NCI-H345 treated with DMSO at 0.1 percent for 48 hours (cell line): ENCODE results near the gene C2CD2.
"Not testable (repeated sequence)": the region's sequence is repeated elsewhere in the genome, so short reads cannot be mapped to it uniquely, and the experiment has no call there.

Experiments used
- DNase-seq: peaks from one replicate; lab custom pipeline; 2025; ENCODE audit not compliant: unreplicated experiment; lab: John Stamatoyannopoulos, UW

Gene C2CD2

DNA sequence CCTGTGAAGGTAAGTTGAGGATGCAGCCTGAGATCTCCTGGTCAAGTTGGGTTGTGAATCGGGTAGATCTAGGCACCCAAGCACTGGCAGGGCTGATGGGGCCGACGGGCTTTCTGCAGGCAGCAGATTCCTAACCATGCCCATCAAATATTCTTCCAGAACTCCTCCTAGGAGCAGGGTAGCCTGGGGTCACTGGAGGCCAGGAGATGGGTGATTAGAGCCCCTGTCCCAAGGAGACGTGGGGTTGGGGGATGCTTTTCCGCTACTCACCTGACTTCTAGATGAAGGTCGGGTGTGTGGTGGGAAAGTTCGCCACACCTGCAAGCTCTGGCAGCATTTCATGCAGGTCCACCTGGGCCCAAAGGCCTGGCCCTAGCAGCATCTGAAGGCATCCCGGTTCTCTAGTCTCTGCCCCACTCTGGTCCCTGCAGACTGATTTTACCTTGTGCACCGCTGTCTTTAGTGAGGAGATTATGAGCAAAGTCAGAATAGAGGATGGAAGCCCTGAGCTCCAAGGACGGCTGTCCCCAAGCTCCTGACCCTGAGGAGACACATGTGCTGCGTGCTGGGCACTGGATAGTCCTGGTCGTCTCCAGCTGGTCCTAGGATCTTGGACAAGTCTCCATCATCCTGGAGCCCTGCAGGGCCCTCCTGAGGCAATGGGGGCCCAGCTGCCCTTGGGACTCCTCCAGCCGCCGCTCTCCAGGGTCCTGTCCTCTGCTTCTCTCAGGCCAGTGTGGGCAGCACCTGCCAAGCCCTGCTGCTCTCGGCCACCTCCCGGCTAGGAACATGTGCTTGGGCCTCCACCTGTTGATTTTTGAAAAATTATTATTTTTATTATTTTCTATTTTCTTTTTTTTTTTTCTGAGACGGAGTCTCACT lies 21.8 kb upstream of the C2CD2 start:
- no peak for DNase-seq

DNA sequence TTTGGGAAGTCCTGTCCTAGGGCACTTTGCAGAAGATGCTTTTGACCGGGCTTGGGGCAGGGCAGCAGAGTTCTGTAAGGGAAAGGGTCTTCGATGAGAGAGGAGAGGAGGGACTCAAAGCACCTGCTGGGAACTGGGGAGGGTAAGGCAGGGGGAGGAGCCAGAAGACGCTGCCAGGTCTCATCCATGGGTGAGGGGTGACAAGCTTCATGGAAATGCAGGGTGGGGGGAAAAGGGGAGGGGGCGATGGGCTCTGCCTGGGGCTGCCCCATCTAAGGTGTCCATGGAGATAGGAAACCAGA lies 20.9 kb upstream of the C2CD2 start:
- DNase-seq = no peak

DNA sequence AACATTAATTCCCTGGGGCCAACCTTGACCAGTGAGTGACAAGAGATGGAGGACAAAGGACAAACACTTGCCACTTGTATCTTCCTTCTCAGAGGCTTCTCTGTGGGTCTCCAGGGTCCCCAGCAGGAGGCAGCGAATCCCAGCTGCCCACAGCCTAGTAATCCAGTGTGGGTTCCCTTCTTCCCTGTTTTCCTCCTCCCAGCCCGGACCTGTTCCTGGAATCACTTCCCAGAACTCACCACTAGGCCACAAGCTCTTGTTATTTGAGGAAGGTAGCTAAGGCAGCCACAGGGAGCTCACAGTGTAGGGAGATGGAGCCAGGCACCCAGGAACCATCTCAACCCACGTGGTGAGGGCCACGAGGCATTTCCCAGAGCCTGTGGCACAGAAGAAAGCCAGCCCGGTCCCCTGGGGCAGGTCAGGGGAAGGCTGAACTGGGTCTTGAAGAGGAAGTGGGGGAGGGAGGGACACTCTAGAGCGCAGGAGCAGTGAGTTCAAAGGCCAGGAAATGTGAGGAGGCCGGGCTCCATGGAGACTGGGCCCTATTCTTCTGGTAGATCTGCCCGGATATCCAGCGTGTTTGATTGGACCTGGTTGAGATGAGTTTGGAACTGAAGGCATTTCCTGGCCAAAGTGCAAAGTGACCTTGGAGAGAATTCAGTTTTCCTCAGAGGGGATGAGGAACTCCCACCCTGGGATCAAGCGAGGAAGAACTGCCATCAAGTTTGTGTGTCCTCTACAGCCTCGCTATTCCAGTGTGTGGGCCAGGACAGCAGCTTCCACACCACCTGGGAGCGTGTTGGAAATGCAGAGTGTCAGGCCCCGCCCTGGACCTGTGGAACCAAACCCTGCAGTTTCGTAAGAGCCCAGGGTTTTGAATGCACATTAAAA lies 20.3 kb upstream of the C2CD2 start:
- no peak for DNase-seq

DNA sequence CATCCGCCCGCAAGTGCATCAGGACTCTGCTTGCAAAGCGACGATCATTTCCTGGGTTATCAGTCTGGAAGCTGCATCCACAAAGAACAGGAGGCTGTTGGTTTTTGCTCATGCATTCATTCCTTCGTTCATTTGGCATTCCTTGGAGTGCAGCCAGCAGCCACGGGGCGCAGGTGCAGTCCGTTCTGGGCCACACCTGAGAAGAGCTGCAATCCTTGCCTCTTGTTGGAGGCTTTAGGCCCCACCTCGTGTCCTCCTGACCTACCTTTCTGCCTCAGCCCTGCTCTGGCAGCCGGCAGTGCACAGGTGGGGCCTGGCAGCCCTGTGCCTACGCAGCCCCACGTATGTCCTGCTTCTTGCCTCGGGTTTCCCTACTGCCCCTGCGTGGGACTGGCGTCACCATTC lies 19.6 kb upstream of the C2CD2 start:
- no peak for DNase-seq

DNA sequence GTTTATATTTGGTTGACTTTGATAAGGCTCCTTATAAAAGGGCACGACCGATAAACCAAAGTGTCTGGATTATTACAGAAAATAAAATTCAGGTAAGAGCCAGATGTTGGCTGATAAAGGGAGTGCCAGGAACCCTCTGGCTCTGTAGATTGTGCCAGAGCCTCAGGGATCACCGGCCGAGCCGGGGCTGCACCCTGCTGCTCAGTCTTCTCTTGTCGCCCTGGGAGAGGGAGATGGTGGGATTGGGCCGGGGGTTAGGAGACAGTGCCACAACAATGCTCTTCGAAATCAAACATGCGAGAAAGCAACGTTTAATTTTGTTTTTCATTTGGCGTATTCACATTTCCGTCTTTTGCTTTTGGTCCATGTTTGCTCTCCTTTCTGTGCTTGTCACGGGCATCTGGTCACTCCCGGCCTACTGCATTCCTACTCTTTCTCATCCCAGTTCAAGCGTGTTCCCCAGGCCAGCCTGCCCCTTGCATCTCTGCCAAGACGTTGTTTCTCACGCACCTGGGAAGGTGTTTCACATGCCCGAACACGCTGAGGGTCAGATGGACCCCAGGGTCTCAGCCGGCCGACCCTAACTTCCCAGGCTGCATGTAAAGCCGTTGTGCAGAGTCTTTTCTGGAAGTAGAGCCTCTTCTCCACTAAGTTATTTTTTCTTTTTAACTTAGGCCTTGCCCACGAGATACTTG lies 18.8 kb upstream of the C2CD2 start:
- DNase-seq = no peak

DNA sequence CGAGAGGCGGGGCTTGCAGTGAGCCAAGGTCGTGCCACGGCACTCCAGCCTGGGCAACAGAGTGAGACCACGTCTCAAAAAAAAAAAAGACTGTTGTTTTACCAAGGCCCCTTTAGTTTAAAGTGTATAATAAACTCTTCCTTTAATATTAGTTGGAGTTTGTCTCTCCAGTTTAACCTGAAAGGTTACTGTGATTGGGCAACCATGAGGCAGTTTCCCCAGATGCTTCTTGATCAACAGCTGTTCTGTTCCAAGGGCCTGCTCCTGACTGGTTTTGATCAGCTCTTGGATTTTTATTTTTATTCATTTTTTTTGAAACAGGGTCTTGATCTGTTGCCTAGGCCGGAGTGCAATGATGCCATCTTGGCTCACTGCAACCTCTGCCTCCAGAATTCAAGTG lies 18.1 kb upstream of the C2CD2 start:
- no peak for DNase-seq

DNA sequence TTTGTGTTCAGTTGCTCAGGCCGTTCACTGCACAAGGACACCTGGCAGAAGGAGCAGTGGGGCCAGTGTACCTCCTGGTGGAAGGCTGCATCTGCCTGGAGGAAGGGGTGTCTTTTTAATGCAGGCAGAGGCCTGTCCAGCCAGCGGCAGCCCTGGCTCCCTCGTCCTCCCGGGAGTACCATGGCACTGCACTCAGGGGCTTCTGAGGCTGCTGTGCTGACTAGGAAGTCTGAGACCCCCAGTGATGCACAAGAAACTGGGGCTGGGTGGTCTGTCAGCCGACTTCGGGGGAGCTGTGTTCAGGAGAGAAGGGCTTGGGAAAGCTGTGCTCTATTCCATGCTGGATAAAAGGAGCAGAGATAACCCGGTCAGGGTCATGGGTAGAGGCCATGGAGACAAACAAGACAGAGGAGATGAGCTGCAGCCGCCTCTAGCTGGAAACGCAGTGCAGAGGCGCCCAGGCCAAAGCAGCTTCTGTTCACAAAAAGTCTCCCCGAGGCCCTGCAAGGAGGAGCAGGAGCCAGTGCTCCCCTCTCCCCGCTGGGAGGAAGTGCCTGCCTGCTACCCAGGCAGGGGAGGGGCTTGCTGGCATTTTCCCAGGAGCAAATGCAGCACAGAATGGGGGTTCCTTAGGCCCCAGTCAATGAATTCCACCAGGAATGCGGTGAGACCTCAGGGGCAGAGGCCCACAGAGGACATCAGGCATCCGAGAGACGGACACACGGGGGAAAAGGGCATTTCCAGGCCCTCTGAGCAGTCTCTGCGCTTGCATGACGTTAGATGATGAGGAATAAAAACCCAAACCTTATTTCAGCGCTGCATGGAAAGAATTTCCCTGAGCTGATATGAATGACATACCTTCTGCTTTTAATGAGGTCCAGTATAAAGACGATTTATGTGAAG lies 17.2 kb upstream of the C2CD2 start:
- DNase-seq = no peak

DNA sequence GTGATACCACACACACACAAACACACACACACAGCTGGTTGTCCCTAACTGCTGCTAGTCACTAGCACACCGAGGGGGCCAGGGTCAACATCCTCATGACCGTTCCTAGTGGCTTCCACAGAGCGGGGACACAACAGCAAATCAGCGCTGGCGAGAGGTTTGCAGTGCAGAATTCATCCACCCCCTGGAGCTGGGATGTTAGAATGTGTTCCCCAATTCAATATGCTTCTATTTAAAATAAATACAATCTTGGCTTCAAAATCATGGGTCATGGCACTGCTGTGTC lies 16.2 kb upstream of the C2CD2 start:
- DNase-seq = no peak

DNA sequence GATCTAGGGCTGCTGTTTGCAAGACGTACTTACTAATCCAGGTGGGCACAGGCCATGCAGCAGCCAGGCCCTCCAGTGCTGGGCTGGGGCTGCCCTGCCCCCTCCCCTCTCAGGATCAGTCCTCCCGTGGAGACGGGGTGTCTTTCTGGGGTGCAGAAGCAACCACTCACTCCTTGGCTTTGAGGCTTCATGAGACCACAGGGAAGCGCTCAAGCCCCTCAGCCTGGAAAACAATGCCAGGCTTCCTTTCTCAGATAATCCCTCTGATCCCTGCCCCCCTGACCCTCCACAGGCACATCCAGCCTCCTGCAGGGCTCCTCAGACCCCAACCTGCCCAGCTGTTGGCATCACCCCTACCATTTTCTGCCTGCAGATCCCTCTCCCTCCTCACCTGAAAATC lies 13.9 kb upstream of the C2CD2 start:
- DNase-seq = no peak

DNA sequence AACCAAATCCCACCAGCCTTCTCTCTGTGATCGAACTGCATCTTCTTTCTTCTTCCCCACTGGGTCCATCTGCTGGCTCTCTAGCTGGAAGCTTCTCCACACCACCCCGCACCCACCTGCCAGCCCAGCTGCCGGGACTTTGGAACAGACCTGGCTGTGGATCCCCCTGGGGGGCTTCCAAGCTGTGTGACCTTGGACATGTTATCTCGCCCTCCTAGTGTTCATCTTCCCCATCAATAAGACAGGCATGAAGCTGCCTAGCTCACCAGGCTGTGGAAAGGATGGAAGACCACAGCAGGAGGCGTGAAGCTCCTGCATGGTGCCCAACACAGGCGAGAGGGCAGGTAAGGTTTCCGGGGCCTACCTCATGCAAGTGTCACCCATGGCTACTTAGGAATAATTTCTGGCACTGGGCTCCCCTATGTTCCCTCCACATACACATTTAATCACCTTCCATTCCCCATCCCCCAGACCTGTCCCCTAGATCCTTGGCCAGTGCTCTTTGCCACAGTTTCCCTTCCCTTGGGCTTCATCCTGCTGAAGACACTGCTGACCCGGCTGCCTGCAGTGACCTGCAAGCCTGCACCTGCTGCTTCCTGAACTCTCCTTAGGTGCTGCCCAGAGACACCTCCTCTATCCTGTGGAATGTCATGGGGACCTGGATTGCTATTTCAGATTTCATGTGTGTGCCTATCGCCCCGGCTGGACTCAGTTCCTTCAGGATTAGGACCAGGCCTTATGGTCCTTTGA lies 13.2 kb upstream of the C2CD2 start:
- no peak for DNase-seq

DNA sequence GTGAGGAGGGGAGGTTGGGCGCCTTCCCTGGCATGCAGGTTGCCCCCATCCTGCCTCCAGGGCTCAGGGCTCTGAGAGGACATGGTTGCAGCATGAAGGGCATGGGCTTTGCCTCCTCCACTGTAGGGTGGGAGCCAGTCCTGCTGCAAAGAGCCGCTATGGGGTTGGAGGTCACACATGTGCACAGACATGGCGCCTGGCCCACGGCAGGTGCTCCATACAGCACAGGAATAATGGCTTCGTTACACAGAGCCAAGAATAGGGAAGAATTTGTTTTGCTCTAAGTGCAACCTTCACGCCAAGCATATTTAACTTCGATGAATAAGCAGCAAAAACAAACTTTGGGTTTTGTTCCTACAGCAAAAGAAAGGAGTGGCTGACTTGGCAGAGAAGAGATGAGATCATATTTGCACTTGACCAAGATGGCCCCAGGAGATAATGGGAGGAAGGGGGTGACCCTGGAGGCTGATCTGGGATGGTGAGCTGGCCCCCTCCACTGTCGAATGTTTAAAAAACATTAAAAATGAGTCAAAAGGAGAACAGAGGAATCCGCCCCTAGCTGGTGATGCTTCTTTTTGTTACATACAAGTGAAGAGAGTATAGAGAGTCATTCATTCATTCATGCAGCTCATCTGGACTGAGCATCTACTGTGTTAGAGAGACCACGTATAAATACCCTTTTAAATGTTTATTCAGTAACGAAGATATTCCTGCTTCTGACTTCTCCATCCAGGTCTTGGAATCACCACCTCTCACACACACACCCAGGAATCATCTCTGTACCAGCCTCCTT lies 12.4 kb upstream of the C2CD2 start:
- no peak for DNase-seq

DNA sequence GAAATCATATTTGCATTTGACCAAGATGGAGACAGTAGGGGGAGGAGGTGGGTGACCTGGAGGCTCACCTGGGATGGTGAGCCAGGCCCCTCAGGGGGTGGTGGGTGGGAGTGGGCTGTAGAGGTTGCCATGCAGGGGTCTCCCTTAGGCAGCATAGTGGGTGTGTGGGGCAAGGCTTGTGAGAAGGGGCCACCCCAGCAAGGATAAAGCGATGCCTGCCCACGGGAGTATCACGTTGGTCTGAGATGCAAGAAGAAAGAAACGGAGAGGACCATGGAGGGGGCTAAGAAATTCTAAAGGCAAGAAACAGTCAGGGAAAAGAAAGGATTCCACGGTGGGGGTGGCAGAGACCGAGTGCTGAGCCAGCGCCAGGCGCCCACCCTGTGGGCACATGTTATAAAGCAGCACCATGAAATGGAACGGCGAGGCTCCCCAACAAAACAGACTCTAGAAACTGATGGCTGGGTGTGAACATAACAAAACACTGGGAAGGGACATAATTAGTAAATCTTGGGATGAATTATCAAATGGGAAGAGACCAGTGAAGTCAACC lies 11.7 kb upstream of the C2CD2 start:
- no peak for DNase-seq

DNA sequence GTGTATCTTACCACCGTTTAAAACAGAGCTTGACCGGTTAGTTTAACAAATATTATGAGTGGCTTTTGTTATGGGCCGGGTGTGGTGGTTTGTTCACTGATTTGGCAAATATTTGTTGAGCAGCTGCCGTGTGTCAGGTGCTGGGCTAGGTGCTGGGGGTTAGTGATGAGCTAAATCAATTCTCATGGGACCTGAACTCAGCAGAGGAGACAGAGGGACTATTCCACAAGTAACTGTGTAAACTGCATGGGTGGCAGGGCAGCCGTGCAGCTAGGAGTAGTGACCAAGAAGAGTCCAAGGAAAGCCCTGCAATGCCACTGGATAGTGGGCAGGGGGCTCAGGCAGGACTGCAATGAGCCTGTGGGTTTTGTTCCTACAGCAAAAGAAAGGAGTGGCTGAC lies 11.2 kb upstream of the C2CD2 start:
- no peak for DNase-seq

DNA sequence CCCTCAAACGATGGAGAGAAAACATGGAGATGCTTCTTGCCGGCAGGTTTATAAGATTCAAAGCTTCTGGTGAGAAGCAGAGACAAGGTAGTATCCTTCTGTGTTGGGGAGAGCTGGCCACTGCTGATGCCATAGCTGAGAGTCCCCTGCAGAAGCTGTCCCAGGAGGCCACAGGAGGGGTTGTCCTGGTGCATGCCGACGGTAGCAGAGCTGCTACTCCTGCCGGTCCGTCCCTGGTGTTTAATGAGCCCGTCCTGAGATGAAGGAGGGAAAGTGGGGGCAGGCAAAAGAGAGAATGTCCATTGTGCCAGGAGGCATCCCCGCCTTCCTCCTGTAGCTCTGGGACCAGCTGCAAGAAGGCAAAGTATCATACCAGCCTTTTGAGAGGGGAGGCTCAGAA lies 10.4 kb upstream of the C2CD2 start:
- no peak for DNase-seq

DNA sequence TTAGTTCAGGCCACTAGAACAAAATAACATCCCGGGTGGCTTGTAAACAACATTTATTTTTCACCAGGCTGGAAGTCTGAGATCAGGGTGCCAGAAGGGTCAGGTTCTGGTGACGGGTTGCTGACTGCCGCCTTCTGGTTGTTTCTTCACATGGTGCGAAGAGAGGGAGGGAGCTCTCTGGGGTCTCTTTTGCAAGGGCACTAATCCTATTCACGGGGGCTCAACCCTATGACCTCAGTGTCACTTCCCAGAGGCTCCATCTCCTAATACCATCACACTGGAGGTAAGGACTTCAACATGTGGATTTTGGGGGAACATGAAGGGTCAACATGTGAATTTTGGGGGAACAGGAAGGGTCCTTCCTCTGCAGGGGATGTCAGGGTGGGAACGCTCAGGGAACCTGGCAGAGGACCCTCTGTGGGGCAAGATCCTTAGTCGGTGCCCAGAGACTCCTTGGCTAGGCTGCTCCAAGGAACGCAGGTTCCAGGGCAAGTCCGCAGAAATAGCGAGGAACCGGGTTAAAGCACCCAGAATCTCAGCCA lies 8.7 kb upstream of the C2CD2 start:
- no peak for DNase-seq

DNA sequence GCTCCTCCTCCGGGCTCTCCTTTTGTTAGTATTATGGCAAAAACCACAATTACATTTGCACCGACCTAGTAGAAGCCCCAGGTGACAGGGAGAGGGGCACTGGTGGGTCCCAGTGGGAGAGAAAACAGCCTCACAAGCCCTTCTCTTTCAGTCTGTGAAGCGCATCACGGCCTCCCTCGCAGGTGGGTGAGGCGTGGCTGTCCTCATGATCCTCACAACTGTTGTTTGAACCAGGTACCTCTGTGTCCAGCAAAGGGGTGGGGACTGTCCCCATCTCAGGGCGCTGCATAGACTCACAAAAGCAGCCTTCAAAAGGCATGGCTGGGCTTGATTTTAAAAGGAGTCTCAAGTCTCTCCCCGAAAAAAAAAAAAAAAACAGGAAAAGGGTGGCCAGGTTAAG lies 7.9 kb upstream of the C2CD2 start:
- no peak for DNase-seq

DNA sequence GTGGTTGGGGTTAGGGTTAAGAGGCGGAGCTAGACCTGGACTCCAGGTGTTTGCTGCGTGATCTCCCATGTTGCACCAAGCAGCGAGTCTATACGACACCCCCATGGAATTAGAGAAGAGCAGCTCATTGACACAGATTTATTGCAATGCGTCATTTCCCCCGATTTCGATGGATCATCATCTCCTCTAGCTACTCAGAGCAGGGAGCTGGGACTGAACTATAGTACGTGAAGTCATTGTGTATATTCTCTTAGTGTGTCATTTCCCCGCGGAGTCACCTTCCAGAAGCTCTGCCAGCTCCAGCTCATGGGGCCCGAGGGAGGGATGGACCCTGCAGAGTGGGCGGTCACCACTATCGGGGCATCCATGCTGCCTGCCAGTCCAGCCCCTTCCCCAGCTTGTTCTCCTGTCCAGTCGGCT lies 7.5 kb upstream of the C2CD2 start:
- no peak for DNase-seq

DNA sequence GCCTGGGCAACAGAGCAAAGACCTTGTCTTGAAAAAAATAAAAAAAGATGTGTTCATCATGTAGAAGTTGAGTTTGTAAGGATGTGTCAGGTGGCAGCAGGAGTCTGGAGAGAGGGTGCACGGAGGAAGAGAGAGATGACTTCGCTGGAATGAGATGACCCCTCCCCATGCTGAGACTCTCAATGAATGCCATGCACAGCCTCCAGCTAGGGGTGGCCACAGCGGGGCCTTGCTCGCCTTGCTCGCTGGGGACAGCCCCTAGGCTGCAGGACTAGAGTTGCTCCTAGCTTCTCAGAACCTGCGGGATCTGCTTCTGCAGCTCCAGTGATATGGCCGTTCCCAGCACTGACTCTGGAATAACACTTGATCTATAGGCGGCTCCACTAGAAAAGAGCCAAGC lies 6.6 kb upstream of the C2CD2 start:
- DNase-seq = no peak

DNA sequence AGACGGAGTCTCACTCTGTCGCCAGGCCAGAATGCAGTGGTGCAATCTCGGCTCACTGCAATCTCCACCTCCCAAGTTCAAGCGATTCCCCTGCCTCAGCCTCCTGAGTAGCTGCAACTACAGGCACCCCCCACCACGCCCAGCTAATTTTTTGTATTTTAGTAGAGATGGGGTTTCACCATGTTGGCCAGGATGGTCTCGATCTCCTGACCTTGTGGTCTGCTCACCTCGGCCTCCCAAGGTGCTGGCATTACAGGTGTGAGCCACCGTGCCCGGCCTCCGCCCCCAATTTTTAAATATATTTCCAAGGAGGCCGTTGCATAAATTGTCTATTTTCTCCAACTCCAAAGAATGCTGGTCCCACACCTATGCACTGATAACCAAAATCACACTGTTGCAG lies 5.9 kb upstream of the C2CD2 start:
- DNase-seq = not testable (repeated sequence)
